HG02623 (cell line): ENCODE results near the gene PCGF6.
"Not testable (repeated sequence)": the region's sequence is repeated elsewhere in the genome, so short reads cannot be mapped to it uniquely, and the experiment has no call there.

Source experiments
- ATAC-seq: cut with Tn5 transposase; IDR thresholded peaks from one replicate; pipeline ENCODE4 v1.9.1; 2021; ENCODE audit warnings: moderate library complexity; ENCODE audit not compliant: unreplicated experiment

The PCGF6 gene, protein sequence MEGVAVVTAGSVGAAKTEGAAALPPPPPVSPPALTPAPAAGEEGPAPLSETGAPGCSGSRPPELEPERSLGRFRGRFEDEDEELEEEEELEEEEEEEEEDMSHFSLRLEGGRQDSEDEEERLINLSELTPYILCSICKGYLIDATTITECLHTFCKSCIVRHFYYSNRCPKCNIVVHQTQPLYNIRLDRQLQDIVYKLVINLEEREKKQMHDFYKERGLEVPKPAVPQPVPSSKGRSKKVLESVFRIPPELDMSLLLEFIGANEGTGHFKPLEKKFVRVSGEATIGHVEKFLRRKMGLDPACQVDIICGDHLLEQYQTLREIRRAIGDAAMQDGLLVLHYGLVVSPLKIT

DNA sequence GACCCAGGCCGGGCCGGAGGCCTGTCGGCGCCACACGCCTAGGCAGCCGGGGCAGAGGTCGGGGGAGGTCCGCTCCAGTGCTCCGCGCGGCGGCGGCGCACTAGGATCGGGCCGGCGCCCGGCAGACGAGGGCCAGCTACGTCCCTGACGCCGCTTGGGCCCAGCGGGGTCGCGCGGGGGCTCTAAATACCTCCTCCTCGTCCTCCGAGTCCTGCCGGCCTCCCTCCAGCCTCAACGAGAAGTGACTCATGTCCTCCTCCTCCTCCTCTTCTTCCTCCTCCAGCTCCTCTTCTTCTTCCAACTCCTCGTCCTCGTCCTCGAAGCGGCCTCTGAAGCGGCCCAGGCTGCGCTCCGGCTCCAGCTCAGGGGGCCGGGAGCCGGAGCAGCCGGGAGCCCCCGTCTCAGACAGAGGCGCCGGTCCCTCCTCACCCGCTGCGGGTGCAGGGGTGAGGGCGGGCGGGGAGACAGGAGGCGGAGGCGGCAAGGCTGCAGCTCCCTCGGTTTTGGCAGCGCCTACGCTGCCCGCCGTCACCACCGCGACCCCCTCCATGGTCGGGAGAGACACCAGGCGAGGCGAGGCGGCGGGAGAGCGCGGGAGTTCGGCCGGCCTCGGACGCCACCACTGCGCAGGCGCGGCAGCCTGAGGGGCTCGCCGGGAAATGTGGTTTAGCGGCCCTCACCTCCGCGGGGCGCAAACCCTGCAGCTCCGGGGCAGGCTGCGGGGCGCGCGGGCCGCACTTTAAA lies at the start of gene PCGF6:
Gene PCGF6, minus strand, starts transcription at position 624 of the 744 bp plus-strand sequence. Its CDS starts 74 bp downstream, at position 550.
- ATAC-seq: peak; percentile 79

GRCh38 chr10:103397191-103397825 lies 46.4 kb upstream of the PCGF6 start:
- ATAC-seq: no peak

DNA sequence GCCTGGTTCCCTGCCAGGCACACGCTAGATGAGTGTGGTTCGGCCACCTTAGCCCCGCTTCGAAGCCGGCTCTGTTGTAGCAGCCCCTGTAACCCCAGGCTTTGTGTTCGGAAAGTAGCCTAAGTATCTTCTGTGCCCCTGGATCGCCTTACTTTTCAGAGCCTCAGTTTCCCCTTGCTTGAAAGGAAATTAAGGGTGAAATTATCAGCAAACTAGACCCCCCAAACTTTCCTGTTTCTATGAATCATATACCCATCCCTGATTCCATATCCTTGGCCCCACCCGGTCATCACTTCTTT lies 45.8 kb upstream of the PCGF6 start:
- ATAC-seq: no peak

- ATAC-seq: peak; percentile 99
Observed at GRCh38 chr10:103396067-103396788, 45.3 kb upstream of the PCGF6 start, which contains the start of the genes ATP5MK and PDCD11. TSS of gene ATP5MK (minus strand) at chr10:103396475. CDS start at chr10:103392457, 4,018 bp downstream. TSS of gene PDCD11 (plus strand) at chr10:103396626. CDS start at chr10:103398427, 1,801 bp downstream.

DNA sequence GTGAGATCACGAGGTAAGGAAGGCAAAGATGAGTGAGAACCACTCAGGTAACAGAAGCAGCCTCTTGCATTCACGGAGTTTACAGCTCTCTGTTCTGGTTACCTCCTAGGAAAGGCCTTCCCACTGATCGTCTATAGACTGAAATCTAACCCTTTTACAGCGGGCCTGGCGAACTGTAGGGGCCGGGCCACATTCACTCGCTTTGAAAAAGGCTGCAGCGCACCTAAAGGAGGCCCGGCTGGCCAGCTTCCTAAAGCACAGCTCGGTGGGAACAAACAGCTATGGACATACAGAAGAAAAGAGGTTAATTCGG lies 44.8 kb upstream of the PCGF6 start:
- ATAC-seq: no peak

- ATAC-seq: no peak
Observed at GRCh38 chr10:103394180-103394579, 43.2 kb upstream of the PCGF6 start.

DNA sequence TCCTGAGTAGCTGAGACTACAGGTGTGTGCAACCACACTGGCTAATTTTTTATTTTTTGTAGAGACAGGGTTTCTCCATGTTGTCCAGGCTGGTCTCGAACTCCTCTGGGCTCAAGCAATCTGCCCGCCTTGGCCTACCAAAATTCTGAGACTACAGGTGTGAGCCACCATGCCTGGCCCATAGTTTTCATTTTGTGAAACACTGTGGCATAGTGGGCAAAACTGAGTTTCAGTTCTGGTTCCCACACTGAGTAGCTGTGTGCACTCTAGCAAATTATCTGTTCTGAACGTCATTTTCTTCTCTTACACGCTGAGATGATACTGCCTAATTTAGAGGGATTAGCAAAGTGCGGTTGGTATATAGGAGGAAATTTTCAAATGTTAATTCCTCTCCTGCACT lies 31.8 kb upstream of the PCGF6 start:
- no peak for ATAC-seq

DNA sequence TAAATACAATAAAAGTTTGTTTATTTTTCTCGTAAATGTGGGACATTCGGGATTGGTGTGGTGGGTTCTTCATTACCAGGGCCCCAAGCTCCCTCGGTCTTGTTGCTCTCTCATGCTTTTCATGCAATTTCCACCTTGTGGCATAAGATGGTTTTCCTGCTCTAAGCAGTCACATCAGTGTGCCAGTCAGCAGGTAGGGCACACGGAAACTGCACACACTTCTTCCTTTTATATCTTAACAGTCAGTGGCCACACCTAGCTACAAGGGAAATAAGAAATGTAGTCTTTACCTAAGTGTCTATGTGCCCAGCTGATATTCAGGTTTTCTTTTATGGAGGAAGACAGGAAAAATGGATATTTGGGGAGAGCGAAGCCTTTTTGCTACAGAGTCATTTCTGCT lies 23.3 kb upstream of the PCGF6 start:
- no peak for ATAC-seq

DNA sequence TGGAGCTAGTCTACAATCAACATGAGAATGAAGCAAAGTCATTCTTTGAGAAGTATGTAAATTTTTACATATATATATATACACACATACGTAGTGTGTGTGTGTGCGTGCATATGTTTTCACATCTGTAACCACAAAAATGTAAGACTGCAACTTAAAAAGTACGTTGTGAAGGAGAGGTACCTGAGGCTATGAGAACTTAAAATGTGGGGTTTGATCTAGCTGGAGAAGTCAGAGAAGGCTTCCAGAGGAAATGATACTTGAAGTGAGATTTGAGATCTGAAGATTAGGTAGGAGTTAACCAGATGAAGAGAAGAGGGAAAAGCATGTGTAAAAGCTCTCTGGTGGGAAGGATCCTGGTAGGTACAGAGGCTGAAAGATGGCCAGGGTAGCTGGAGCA lies 22.6 kb upstream of the PCGF6 start:
- no peak for ATAC-seq

DNA sequence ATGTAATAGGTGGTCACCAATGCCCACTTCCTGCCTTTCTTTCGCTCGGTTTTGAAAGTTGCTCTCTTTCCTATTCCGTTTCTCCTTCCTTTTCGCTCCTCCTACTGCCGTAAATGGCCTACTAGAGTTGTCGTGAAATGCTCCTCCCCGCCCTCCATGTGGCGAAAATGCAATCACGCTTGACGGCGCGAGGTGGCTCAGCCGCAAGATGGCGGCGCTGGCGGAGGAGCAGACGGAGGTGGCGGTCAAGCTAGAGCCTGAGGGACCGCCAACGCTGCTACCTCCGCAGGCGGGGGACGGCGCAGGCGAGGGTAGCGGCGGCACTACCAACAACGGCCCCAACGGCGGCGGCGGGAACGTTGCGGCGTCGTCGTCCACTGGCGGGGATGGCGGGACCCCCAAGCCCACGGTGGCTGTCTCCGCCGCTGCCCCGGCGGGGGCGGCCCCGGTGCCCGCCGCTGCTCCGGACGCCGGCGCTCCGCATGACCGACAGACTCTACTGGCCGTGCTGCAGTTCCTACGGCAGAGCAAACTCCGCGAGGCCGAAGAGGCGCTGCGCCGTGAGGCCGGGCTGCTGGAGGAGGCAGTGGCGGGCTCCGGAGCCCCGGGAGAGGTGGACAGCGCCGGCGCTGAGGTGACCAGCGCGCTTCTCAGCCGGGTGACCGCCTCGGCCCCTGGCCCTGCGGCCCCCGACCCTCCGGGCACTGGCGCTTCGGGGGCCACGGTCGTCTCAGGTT lies 17.0 kb upstream of the PCGF6 start, which contains the start of gene TAF5:
Gene TAF5, plus strand, starts transcription at position 195 of the 737 bp plus-strand sequence. Its CDS starts 14 bp downstream, at position 209.
- peak; percentile 42 for ATAC-seq

DNA sequence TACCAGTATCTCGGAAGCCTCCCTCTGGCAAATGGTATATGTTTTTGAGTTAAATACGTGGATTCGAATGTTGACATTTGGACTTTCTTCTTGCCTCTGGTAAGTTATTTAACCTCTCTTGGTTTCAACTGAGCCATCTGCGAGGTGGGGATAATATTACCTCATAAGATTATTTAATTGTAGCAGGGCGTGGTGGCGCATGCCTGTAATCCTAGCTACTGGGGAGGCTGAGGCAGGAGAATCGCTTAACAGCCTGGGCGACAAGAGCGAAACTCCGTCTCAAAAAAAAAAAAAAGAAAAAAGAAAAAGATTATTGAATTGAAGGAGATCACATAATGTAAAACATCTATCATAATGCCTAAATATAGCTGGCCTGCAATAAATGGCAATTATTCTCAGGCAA lies 16.4 kb upstream of the PCGF6 start:
- ATAC-seq: no peak

DNA sequence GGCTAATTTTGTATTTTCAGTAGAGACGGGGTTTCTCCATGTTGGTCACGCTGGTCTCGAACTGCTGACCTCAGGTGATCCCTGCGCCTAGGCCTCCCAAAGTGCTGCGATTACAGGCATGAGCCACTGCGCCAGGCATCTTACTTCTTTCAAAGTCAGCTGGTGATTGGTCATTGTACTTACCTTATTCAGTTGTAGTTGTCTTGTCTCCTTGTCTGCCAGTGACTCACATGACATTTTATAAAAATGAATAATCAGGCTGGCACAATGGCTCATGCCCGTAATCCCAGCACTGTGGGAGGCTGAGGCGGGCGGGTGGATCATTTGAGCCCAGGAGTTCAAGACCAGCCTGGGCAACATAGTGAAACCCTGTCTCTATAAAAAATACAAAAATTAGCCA lies 9.9 kb upstream of the PCGF6 start:
- ATAC-seq: not testable (repeated sequence)

DNA sequence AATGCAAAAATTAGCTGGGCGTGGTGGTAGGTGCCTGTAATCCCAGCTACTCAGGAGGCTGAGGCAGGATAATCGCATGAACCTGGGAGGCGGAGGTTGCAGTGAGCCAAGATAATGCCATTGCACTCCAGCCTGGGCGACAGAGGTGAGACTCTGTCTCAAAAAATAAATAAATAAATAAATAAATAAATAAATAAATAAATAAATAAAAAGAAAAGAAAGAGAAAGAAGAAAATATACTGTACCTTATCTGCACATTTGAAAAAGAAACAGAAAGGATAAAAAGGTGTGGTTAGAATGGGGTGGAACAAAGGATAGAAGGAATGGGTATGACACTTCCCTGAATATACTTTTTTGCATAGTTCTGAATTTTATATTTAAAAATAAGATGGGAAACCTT lies 8.6 kb upstream of the PCGF6 start:
- not testable (repeated sequence) for ATAC-seq

GRCh38 chr10:103355906-103356599 lies 5.1 kb upstream of the PCGF6 start:
- ATAC-seq: no peak

GRCh38 chr10:103354567-103354966 lies 3.6 kb upstream of the PCGF6 start:
- not testable (repeated sequence) for ATAC-seq

- no peak for ATAC-seq
Observed at GRCh38 chr10:103353281-103353680, 2.3 kb upstream of the PCGF6 start.

GRCh38 chr10:103350175-103350516 lies 794 bp downstream of the PCGF6 start:
- ATAC-seq: no peak

DNA sequence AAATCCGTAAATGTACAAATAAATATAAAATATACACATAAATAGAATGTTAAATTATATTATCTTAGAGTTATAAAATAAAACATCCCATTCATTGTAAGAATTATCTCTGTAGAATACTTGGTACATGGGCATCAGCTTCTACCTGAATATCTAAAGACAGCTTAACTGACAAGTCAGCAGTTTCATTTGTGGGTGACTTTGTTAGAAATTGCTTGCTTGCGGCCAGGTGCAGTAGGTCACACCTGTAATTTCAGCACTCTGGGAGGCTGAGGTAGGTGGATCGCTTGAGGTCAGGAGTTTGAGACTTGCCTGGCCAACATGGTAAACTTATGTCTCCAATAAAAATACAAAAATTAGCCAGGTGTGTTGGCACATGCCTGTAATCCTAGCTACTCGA lies 14.6 kb downstream of the PCGF6 start:
- ATAC-seq: no peak

DNA sequence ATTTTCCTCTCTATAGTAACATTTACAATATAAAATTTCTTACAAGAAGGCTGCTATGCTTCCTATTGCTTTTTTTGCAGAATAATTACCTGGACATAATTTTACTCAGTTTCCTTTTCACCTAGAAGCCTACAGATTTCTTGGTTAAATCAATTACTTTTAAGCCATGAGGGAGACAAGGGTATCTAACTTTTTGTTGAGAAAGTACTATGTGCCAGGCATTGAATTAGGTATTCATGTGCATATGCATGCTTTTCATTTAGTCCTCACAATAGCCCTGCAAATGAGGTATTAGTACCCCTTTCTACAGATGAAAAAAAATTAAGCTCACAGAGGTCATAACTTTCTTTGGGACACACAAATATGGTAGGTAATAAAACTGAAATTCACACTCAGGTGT lies 16.4 kb downstream of the PCGF6 start:
- ATAC-seq: no peak

GRCh38 chr10:103333934-103334520 lies 16.9 kb downstream of the PCGF6 start:
- ATAC-seq: no peak
